OCI-LY3 (cell line): Measurements from ENCODE around the gene AGAP1.

ENCODE experiments used
- EZH2phosphoT487 ChIP-seq: fragments of 200-600 bp; shearing (Covaris generic); IDR thresholded peaks from 2 replicates; pipeline ENCODE4 v1.6.1; 2018; ENCODE audit warnings: antibody characterized with exemption, mixed run types, low read depth
- TF ChIP-seq, protein P1 (sequence below): fragments of 200-600, 300-600 bp; sonication (generic); IDR thresholded peaks from 2 replicates; pipeline ENCODE4 v1.5.1; 2014; ENCODE audit warnings: antibody characterized with exemption, low read length, low read depth

- TF ChIP-seq, protein P1, sequence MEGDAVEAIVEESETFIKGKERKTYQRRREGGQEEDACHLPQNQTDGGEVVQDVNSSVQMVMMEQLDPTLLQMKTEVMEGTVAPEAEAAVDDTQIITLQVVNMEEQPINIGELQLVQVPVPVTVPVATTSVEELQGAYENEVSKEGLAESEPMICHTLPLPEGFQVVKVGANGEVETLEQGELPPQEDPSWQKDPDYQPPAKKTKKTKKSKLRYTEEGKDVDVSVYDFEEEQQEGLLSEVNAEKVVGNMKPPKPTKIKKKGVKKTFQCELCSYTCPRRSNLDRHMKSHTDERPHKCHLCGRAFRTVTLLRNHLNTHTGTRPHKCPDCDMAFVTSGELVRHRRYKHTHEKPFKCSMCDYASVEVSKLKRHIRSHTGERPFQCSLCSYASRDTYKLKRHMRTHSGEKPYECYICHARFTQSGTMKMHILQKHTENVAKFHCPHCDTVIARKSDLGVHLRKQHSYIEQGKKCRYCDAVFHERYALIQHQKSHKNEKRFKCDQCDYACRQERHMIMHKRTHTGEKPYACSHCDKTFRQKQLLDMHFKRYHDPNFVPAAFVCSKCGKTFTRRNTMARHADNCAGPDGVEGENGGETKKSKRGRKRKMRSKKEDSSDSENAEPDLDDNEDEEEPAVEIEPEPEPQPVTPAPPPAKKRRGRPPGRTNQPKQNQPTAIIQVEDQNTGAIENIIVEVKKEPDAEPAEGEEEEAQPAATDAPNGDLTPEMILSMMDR, result no peak
- TF ChIP-seq EZH2phosphoT487, result no peak
Observed at GRCh38 chr2:235852526-235852920, 358.7 kb downstream of the AGAP1 start.
